Endothelial cell (in vitro differentiated cells): ENCODE measurements around the gene DCTN4. TPM values are rescaled to one million over a fixed set of nuclear protein-coding genes. Genes with fewer than 3 reads are reported as not detected.

ENCODE experiments used
- DNase-seq: peaks from one replicate; pipeline ENCODE4 v3.0.0; 2021; ENCODE audit warnings: low spot score
- H3K27ac Mint-ChIP-seq: one replicate; pipeline ENCODE4 v1.8.0; 2021; ENCODE audit warnings: mixed read lengths, inconsistent platforms; ENCODE audit not compliant: unreplicated experiment
- H3K27me3 Mint-ChIP-seq: one replicate; pipeline ENCODE4 v1.8.0; 2021; ENCODE audit warnings: mild to moderate bottlenecking, moderate library complexity, mixed read lengths, inconsistent platforms; ENCODE audit not compliant: unreplicated experiment
- H3K36me3 Mint-ChIP-seq: one replicate; pipeline ENCODE4 v1.8.0; 2021; ENCODE audit warnings: mild to moderate bottlenecking, low read depth, mixed read lengths, inconsistent platforms; ENCODE audit not compliant: unreplicated experiment
- H3K4me1 Mint-ChIP-seq: one replicate; pipeline ENCODE4 v1.8.0; 2021; ENCODE audit warnings: mild to moderate bottlenecking, mixed read lengths, inconsistent platforms; ENCODE audit not compliant: unreplicated experiment
- H3K4me3 Mint-ChIP-seq: one replicate; pipeline ENCODE4 v1.8.0; 2021; ENCODE audit warnings: mild to moderate bottlenecking, mixed read lengths, inconsistent platforms; ENCODE audit not compliant: unreplicated experiment
- H3K9me3 Mint-ChIP-seq: one replicate; pipeline ENCODE4 v1.8.0; 2021; ENCODE audit warnings: mixed read lengths, inconsistent platforms; ENCODE audit not compliant: unreplicated experiment
- total RNA-seq: library from RNA; stranded (reverse); fragmentation: NEBNext Ultra II Directional; extraction: Animal tissue kit (Norgen Biotek cat#: 25700); gene quantifications from one replicate; pipeline ENCODE4 v1.2.1, GENCODE V29; 2021; ENCODE audit not compliant: unreplicated experiment
- TF ChIP-seq, protein P1 (sequence below): fragments of 200-600 bp; sonication (generic); IDR thresholded peaks from one replicate; pipeline ENCODE4 v1.5.0; 2021; ENCODE audit warnings: antibody characterized with exemption; ENCODE audit not compliant: unreplicated experiment

Gene DCTN4
- total RNA-seq, 1 donor from 2014 or later, result 50.3 TPM

DNA sequence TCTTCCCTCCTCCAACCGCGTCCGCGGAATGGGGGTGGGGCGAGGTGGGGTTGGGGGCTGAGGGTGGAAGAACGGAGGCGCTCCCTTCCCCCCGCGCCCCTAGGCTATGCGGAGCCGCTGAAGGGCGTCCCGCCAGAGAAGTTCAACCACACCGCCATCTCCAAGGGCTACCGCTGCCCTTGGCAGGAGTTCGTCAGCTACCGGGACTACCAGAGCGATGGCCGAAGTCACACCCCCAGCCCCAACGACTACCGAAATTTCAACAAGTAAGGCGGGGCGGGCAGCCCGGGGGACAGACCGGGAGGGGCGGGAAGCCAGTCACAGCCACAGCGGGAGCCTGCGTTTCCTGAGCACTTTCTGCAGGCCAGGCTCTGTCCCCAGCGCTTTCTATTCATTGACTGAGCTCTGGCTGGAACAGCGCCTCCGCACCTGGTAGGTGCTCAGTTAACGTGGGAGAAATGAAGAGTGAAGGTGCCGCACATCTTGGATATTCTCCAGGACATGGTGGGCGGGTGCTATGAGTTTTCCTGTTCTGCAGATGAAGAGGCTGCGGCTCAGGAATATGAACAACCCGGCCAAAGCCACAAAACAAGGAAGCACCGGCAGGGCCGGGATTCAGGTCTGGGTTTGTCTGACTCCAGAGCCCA lies 86.5 kb downstream of the DCTN4 start:
- DNase-seq, result peak; percentile 64
- Mint-ChIP-seq H3K27ac (peak overlapping the region; percentile 61), H3K4me1 (peaks cover 23% of the 10 kb centered on the region), H3K27me3 (peaks cover 14% of the 10 kb centered on the region), H3K9me3 (no peaks in the 10 kb centered on the region), H3K36me3 (peaks cover 11% of the 10 kb centered on the region), H3K4me3 (peak overlapping the region; percentile 91)
- TF ChIP-seq, protein P1, sequence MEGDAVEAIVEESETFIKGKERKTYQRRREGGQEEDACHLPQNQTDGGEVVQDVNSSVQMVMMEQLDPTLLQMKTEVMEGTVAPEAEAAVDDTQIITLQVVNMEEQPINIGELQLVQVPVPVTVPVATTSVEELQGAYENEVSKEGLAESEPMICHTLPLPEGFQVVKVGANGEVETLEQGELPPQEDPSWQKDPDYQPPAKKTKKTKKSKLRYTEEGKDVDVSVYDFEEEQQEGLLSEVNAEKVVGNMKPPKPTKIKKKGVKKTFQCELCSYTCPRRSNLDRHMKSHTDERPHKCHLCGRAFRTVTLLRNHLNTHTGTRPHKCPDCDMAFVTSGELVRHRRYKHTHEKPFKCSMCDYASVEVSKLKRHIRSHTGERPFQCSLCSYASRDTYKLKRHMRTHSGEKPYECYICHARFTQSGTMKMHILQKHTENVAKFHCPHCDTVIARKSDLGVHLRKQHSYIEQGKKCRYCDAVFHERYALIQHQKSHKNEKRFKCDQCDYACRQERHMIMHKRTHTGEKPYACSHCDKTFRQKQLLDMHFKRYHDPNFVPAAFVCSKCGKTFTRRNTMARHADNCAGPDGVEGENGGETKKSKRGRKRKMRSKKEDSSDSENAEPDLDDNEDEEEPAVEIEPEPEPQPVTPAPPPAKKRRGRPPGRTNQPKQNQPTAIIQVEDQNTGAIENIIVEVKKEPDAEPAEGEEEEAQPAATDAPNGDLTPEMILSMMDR, result no peak

DNA sequence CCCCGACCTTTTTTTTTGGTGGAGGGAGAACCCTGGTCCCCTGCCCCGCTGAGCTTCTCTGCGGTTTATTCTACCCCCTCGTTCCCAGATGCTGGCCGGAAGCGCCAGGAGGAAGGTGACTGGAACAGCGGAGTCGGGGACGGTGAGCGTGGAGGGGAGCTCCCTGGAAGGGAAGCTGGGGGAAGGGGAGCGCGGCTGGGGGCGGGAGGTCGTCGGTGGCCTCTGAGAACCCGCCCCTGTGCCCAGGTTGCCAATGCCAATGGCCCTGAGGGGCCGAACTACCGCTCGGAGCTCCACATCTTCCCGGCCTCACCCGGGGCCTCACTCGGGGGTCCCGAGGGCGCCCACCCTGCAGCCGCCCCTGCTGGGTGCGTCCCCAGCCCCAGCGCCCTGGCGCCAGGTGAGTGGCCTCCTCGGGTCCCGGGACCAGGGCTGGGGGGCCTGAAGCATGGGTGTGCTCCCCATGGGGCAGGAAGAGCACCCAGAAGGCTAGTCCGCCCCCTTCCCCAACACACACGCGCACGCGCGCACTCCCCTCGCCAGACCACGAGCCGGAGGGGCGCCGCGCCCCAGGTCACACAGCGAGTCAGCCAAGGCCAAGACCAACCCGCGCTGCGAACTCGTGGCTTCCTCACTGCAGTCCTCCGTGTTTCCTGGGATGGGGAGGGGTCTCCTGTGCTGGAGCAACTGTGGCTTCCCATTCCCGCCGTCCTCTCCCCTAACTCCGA lies 87.1 kb downstream of the DCTN4 start:
- H3K9me3 Mint-ChIP-seq, result no peaks in the 10 kb centered on the region
- peaks cover 10% of the 10 kb centered on the region for H3K36me3 Mint-ChIP-seq
- peak; percentile 47 for DNase-seq
- TF ChIP-seq, protein P1, result no peak
- peaks cover 23% of the 10 kb centered on the region for H3K4me1 Mint-ChIP-seq
- H3K4me3 Mint-ChIP-seq, result peak overlapping the region; percentile 91
- H3K27ac Mint-ChIP-seq, result no peak overlapping the region
- peaks cover 14% of the 10 kb centered on the region for H3K27me3 Mint-ChIP-seq

DNA sequence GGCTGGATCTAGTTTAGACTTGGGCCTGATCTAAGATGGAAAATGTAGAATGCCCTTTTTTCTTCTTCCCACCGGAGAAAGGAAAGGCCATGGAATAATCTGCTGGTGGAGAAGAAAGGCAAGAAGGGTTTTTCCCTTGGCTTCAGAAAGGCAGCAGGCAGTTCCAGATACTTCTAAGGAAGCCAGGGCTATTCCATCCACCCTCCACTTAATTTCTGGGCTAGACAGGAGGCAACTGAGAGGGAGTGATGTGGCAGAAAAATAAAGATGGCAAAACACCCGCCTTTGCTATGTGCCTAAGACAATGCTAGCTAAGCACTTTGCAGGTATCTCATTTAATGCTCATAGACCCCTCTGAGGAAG lies 87.9 kb downstream of the DCTN4 start:
- Mint-ChIP-seq H3K4me3 (peak overlapping the region; percentile 85), H3K27ac (peak overlapping the region; percentile 63), H3K36me3 (peaks cover 9% of the 10 kb centered on the region), H3K27me3 (peaks cover 14% of the 10 kb centered on the region), H3K9me3 (no peaks in the 10 kb centered on the region), H3K4me1 (peaks cover 21% of the 10 kb centered on the region)
- TF ChIP-seq, protein P1, result no peak
- no peak for DNase-seq

DNA sequence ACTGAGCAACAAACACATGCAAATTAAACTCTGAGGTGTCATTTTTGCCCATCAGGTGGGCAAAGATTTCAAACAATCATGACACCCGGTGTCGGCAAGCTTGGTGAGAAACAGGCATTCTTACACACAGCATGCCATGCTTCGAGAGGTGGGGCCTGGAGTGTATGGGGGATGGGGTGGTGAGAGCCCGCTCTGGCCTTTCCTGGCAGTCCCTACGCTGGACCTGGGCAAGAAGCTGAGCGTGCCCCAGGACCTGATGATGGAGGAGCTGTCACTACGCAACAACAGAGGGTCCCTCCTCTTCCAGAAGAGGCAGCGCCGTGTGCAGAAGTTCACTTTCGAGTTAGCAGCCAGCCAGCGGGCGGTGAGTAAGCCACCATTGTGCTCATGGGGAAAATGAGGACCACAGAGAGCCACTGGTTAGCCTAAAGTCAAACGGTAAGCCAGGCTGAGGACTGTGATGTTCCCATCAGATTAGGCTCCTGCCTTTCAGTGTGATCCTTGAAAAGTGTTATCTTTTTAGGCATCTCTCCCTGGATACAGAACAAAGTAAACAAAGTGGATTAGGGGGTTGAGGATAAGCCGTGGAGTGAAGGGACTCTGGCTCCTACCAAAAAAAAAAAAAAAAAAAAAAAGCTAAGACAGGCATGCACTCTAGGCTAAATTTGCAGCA lies 88.4 kb downstream of the DCTN4 start:
- peaks cover 5% of the 10 kb centered on the region for H3K36me3 Mint-ChIP-seq
- no peak for DNase-seq
- H3K4me3 Mint-ChIP-seq, result peak overlapping the region; percentile 85
- peaks cover 17% of the 10 kb centered on the region for H3K4me1 Mint-ChIP-seq
- peaks cover 14% of the 10 kb centered on the region for H3K27me3 Mint-ChIP-seq
- H3K27ac Mint-ChIP-seq, result peak overlapping the region; percentile 63
- TF ChIP-seq, protein P1, result no peak
- H3K9me3 Mint-ChIP-seq, result no peaks in the 10 kb centered on the region
